CD4-positive, alpha-beta T cell treated with Interleukin-12 subunit alpha and Interleukin-12 subunit beta, for 1 hour (primary cell): ENCODE results near the gene NME1.

Experiments used
- DNase-seq: peaks from one replicate; pipeline ENCODE4 v3.0.0-alpha.2; 2020

Gene NME1

GRCh38 chr17:51197754-51198153 is 44.4 kb downstream of the NME1 start:
- DNase-seq = no peak

GRCh38 chr17:51200295-51200694 is 46.9 kb downstream of the NME1 start:
- DNase-seq = peak; percentile 28

- DNase-seq = no peak
Measured at GRCh38 chr17:51200846-51201245, 47.5 kb downstream of the NME1 start.

- DNase-seq = no peak
Measured at GRCh38 chr17:51203838-51204237, 50.5 kb downstream of the NME1 start.
